ENCODE measurements around the gene LBH. TPM values are rescaled to one million over a fixed set of nuclear protein-coding genes. Genes with fewer than 3 reads are reported as not detected.

Gene LBH
- total RNA-seq, 2 experiments from 2014 or later = 169 to 186 TPM

- H3K9me3 Mint-ChIP-seq = peaks cover 6% of the 10 kb centered on the region
- peak overlapping the region; percentile 63 for H3K4me3 Mint-ChIP-seq
- peak; percentile 44 for ATAC-seq (ENCODE audit: low read depth)
- H3K27ac Mint-ChIP-seq = peak overlapping the region; percentile 86
- POLR2A ChIA-PET = interaction anchor here (0.8 to 11.0 kb wide), 3 partner anchors 9 to 24 kb away, joined by 3 to 73 read pairs (median 6); partner anchors contain the start of gene LBH
- H3K36me3 Mint-ChIP-seq = peaks cover 54% of the 10 kb centered on the region
- no peak for DNase-seq
- H3K27me3 Mint-ChIP-seq = no peaks in the 10 kb centered on the region
- H3K4me1 Mint-ChIP-seq = peaks cover 79% of the 10 kb centered on the region
Measured at GRCh38 chr2:30257266-30258214, 26.2 kb downstream of the LBH start.

- H3K36me3 Mint-ChIP-seq = peaks cover 57% of the 10 kb centered on the region
- H3K27ac Mint-ChIP-seq = peak overlapping the region; percentile 66
- H3K4me3 Mint-ChIP-seq = no peak overlapping the region
- peaks cover 6% of the 10 kb centered on the region for H3K9me3 Mint-ChIP-seq
- ATAC-seq (ENCODE audit: low read depth) (no peak), DNase-seq (no peak)
- POLR2A ChIA-PET = interaction anchor here (0.9 to 11.0 kb wide), 3 partner anchors 26 to 164 kb away, joined by 3 to 73 read pairs (median 5); partner anchors contain the start of genes LBH and YPEL5
- no peaks in the 10 kb centered on the region for H3K27me3 Mint-ChIP-seq
- H3K4me1 Mint-ChIP-seq = peaks cover 65% of the 10 kb centered on the region
Measured at GRCh38 chr2:30259071-30259470, 27.7 kb downstream of the LBH start.

DNA sequence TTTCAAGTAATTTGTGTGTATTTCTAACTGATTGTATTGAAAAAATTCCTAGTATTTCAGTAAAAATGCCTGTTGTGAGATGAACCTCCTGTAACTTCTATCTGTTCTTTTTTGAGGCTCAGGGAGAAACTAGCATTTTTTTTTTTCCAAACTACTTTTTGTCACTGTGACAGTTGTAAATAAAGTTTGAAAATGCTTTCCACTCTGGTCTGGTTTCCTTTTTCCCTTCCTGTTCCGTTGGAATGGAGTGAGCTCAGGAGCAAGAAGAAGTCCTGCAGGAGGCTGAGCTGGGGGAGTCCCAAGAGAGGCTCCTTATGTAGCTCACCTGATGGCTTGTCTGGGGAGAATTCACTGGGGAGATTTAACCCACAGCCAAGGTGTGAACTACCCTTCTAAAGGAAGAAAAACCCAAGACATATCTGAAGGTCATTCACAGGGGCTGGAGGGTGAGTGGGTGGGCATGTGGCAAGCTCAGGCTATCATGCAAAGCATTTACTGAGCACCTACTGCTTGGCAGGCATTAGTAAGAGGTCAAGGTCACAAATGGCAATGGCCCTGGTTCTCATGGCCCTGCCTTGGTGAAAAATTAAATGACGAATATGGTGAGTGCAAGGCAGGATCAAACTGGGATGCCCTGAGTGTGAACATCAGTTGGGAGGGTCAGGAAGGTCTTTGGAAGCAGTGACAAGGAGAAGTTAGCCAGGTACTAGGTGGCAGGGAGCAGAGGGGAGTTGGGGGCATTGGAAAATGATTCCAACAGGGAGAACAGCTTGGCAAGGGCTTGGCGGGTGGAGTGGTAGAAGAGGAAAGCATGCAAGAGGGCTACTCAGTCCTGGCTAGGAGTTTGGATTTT is 28.7 kb downstream of the LBH start:
- ATAC-seq (ENCODE audit: low read depth) (no peak), DNase-seq (no peak)
- Mint-ChIP-seq H3K4me3 (no peak overlapping the region), H3K9me3 (peaks cover 6% of the 10 kb centered on the region), H3K4me1 (peaks cover 57% of the 10 kb centered on the region), H3K27me3 (no peaks in the 10 kb centered on the region), H3K27ac (peak overlapping the region; percentile 74), H3K36me3 (peaks cover 59% of the 10 kb centered on the region)
- POLR2A ChIA-PET = interaction anchor here (0.9 to 11.0 kb wide), 3 partner anchors 27 to 163 kb away, joined by 3 to 73 read pairs (median 5); partner anchors contain the start of genes LBH and YPEL5

DNA sequence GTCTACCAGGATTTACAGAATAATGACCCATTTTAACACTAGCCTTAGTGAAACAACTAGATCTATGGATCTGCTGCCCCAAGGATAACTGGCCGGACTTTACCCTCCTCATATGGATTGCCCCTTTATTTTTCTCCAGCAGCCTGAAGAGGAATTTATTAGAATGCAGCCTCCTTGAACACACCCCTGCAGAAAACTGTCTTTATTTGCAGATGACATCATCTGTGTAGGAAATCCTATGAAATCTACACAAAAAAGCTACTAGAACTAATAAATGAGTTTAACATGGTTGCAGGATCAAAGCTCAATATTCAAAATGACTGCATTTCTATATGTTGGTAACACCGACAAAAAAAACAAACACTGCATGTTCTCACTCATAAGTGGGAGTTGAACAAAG is 29.6 kb downstream of the LBH start:
- DNase-seq (no peak), ATAC-seq (ENCODE audit: low read depth) (no peak)
- Mint-ChIP-seq H3K27ac (no peak overlapping the region), H3K9me3 (peaks cover 6% of the 10 kb centered on the region), H3K27me3 (no peaks in the 10 kb centered on the region), H3K36me3 (peaks cover 56% of the 10 kb centered on the region), H3K4me1 (peaks cover 55% of the 10 kb centered on the region), H3K4me3 (no peak overlapping the region)
- POLR2A ChIA-PET = interaction anchor here (11.0 kb wide), 1 partner anchor 28 kb away, joined by 73 read pairs; the partner anchor contains the start of gene LBH

DNA sequence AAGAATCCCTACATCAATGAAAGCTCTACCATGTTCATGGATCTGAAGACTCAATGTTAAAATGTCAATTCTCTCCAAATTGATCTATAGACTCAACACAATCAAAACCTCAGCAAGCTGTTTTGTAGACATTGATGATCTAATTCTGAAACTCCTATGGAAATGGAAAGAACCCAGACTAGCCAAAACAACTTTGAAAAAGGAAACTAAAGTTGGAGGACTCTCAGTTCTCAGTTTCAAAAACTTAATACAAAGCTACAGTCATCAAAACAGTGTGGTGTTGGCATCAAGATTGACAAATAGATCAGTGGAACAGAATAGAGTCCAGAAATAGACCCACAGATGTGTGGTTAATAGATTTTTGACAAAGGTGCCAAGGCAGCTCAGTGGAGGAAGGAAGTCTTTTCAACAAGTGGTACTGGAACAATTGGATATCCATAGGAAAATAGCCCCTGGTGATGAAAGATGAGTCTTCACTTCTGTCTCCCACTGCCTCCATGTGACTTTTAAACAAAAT is 30.4 kb downstream of the LBH start:
- Mint-ChIP-seq H3K27ac (no peak overlapping the region), H3K36me3 (peaks cover 52% of the 10 kb centered on the region), H3K27me3 (no peaks in the 10 kb centered on the region), H3K4me1 (peaks cover 55% of the 10 kb centered on the region), H3K9me3 (peaks cover 6% of the 10 kb centered on the region), H3K4me3 (no peak overlapping the region)
- DNase-seq = no peak
- no peak for ATAC-seq (ENCODE audit: low read depth)
- POLR2A ChIA-PET = interaction anchor here (0.7 to 11.0 kb wide), 3 partner anchors 12 to 115 kb away, joined by 3 to 73 read pairs (median 4); partner anchors contain the start of genes LBH and YPEL5

- Mint-ChIP-seq H3K27ac (no peak overlapping the region), H3K4me1 (peaks cover 55% of the 10 kb centered on the region), H3K9me3 (peaks cover 6% of the 10 kb centered on the region), H3K36me3 (peaks cover 44% of the 10 kb centered on the region), H3K27me3 (no peaks in the 10 kb centered on the region), H3K4me3 (no peak overlapping the region)
- no peak for ATAC-seq (ENCODE audit: low read depth)
- POLR2A ChIA-PET = no interaction called here
- DNase-seq = no peak
Measured at GRCh38 chr2:30262716-30263309, 31.5 kb downstream of the LBH start.

- Mint-ChIP-seq H3K27ac (no peak overlapping the region), H3K27me3 (no peaks in the 10 kb centered on the region), H3K4me1 (peaks cover 48% of the 10 kb centered on the region), H3K4me3 (no peak overlapping the region), H3K36me3 (peaks cover 32% of the 10 kb centered on the region), H3K9me3 (peaks cover 6% of the 10 kb centered on the region)
- DNase-seq = no peak
- POLR2A ChIA-PET = interaction anchor here (0.9 kb wide), 1 partner anchor 31 kb away, joined by 3 read pairs; no protein-coding TSS in a partner anchor
- no peak for ATAC-seq (ENCODE audit: low read depth)
Measured at GRCh38 chr2:30264274-30264673, 32.9 kb downstream of the LBH start.

DNA sequence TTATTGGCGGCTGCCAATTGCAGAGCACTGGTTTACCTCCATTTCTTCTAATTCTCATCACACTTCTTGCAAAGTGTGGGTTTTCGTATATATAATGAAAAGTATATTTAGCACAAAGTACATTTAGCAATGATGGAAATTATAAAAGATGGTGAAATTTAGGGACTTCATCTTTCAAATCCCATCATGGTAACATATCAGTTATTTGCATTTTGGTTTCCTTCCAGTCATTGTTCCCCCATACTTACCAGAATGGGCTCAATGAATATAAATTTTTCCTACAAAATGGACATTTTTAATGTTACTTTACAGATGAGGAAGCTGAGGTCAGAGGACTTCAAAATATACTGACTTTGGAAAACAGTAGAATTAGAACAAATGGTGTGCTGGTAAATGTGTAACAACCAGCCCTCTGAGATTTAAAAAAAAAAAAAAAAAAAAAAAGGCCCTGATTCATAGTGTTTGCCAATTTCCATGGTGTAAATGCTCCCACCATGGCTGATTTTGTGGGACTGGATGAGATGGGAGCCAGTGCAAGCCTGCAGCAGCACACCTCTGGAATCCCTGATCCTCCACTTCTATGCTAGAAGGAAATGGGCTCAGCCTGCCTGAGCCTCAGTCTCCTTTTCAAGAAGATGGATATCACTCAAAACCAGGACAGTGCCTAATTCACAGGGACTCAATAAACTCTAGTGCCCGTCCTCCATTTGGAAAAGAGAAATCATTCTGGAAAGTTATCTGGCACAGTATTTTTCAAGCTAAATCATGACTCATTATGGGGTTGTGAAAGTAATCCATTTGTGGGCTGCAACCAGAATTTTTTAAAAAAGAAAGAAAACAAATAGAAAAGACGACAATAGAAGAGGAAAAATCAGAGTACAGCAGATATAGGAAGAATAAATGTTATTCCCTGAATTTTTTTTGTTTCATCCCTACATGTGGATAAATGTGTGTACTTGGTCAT is 34.0 kb downstream of the LBH start:
- no peaks in the 10 kb centered on the region for H3K27me3 Mint-ChIP-seq
- ATAC-seq (ENCODE audit: low read depth) = no peak
- peaks cover 5% of the 10 kb centered on the region for H3K9me3 Mint-ChIP-seq
- H3K27ac Mint-ChIP-seq = peak overlapping the region; percentile 97
- POLR2A ChIA-PET = interaction anchor here (0.7 to 4.3 kb wide), 11 partner anchors 8 to 70 kb away, joined by 3 to 35 read pairs (median 5); partner anchors contain the start of gene LBH
- DNase-seq = no peak
- peaks cover 42% of the 10 kb centered on the region for H3K4me1 Mint-ChIP-seq
- peak overlapping the region; percentile 81 for H3K4me3 Mint-ChIP-seq
- peaks cover 23% of the 10 kb centered on the region for H3K36me3 Mint-ChIP-seq

DNA sequence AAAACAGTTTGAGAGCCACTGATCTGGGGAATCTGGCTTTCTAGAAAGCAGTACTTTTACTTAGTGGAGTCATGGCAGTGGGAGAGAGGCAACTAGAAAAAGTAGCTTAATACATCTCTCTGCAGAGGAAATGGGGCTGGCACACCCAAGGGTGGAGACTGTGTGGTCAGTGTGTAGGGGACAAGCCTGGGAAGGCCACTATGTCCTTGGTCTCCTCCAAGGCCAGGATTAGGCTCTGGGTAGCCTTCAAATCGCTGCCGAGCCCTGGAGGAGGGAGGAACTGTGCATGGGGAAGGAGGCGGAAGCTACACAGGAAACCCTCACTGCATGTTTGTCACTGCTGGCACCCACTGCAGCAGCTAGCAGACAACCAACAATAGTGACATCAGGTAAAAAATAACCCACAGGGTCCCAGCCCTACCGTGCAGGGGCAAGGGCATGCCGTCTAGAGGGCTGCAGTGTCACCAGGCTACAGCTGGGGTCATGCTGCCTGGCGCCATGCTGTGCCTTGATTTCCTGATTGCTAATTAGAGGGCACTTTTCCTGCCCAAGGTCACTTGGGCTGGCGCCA is 34.8 kb downstream of the LBH start:
- POLR2A ChIA-PET = interaction anchor here (0.9 to 4.3 kb wide), 12 partner anchors 9 to 69 kb away, joined by 3 to 35 read pairs (median 6); partner anchors contain the start of gene LBH
- Mint-ChIP-seq H3K27ac (peak overlapping the region; percentile 97), H3K4me3 (peak overlapping the region; percentile 81), H3K36me3 (peaks cover 16% of the 10 kb centered on the region), H3K4me1 (peaks cover 38% of the 10 kb centered on the region), H3K27me3 (no peaks in the 10 kb centered on the region), H3K9me3 (peaks cover 5% of the 10 kb centered on the region)
- DNase-seq (peak; percentile 65), ATAC-seq (ENCODE audit: low read depth) (peak; percentile 92)

- POLR2A ChIA-PET = interaction anchor here (0.6 to 4.3 kb wide), 13 partner anchors 9 to 68 kb away, joined by 3 to 35 read pairs (median 6); partner anchors contain the start of gene LBH
- peaks cover 14% of the 10 kb centered on the region for H3K36me3 Mint-ChIP-seq
- H3K9me3 Mint-ChIP-seq = peaks cover 3% of the 10 kb centered on the region
- H3K4me1 Mint-ChIP-seq = peaks cover 38% of the 10 kb centered on the region
- ATAC-seq (ENCODE audit: low read depth) (no peak), DNase-seq (peak; percentile 42)
- H3K27me3 Mint-ChIP-seq = no peaks in the 10 kb centered on the region
- H3K27ac Mint-ChIP-seq = peak overlapping the region; percentile 97
- peak overlapping the region; percentile 81 for H3K4me3 Mint-ChIP-seq
Measured at GRCh38 chr2:30266705-30267104, 35.4 kb downstream of the LBH start.
